OCI-LY3 (cell line): ENCODE data around the gene FAM25G.

Experiments
- CTCF ChIP-seq: fragments of 200-600, 300-600 bp; sonication (generic); IDR thresholded peaks from 2 replicates; pipeline ENCODE4 v1.5.1; 2014; ENCODE audit warnings: antibody characterized with exemption, low read length, low read depth
- EZH2phosphoT487 ChIP-seq: fragments of 200-600 bp; shearing (Covaris generic); IDR thresholded peaks from 2 replicates; pipeline ENCODE4 v1.6.1; 2018; ENCODE audit warnings: antibody characterized with exemption, mixed run types, low read depth

DNA sequence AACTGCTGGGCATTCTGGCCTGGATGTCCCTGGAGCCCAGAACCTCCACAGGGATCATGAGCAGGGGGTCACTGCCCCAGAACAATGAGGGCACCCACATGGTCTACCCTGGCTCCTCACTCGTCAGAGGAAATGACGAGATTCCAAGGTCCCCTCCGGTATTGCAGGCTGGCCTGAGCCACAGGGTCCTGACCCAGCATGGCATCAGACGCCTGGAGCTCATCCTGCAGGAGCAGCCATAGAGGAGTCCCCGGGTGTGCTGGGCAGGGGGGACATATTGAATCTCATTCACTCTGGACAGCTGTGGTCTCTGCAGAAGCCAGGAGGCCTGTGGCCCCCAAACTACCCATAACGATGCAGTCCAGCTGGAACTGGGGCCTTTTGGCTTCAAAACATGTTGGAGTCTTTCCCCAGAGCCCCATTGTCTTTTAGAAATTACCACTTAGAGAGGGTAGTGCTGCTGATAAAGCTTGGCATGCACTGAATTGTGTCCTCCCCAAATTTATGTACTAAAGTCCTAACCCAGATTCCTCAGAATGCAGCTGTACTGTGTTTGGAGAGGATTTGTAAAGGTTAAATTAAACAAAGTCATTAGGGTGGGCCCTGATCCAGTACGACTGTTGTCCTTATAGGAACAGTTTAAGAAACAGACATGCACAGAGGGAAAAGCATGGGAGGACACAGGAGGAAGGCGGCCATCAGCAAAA is 35.3 kb downstream of the FAM25G start:
- no peak for TF ChIP-seq CTCF
- TF ChIP-seq EZH2phosphoT487 = no peak
